Measurements from ENCODE around the gene SEC14L6.
A peak's percentile ranks its signal among the peaks of the same experiment; 100 is the strongest.

The SEC14L6 gene

GRCh38 chr22:30491381-30491780, 55.2 kb downstream of the SEC14L6 start:
- no peak for DNase-seq

GRCh38 chr22:30490399-30490798, 56.1 kb downstream of the SEC14L6 start:
- DNase-seq = no peak

DNA sequence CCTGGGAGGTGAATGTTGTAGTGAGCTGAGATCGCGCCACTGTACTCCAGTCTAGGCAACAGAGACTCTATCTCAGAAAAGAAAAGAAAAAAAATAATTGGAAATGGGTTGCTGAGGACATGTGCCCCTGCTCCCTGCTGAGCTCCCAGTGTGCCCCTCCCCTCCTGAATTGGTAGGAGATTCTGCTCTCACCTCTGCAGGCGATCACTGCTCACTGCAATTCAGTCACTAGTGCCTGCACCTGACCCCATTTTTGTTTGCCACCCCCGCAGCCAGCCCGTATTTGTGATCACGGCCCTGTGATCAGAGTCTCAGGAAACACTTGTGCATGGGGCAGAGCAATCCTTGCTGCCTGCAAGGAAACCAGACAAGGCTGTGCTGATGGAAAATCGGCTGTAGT, 58.4 kb downstream of the SEC14L6 start:
- DNase-seq = no peak

GRCh38 chr22:30486661-30487115, 59.9 kb downstream of the SEC14L6 start:
- no peak for DNase-seq

DNA sequence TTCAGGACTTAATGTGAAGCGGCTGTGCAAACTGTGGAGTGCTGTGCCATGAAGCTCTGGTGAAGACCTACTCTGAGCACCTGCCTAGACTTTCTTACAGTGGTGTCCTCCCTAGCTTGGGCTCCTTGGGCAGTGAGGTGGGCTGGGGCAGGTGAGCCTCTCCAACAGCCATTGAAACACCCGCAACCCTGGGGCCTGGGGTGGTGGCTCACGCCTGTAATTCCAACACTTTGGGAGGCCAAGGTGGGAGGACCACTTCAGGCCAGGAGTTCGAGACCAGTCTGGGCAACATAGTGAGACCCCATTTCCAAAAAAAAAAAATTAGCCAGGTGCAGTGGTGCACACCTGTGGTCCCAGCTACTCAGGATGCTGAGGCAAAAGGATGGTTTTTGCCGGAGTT, 60.4 kb downstream of the SEC14L6 start:
- no peak for DNase-seq

GRCh38 chr22:30485362-30485988, 61.1 kb downstream of the SEC14L6 start:
- DNase-seq = peak; percentile 87

DNA sequence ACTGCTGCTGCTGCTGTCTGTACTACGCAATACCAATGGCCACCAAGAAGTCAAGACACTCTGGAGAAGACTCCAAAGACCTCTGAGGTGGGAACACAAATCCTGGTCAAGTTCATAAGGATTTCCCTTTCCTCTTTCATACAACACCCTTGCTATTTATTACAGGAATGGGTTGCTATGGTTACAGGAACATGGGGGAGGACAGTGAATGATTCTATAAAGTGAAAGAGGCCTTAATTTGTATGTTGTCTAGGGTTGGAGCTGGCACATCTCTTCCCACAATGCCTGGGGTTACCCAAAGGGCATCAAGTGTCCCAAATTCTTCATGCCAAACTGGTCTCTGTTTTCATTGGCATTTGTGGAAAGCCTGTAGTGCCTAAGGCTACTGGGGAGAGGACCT, 63.4 kb downstream of the SEC14L6 start:
- no peak for DNase-seq

- no peak for DNase-seq
These were observed 64.8 kb downstream of the SEC14L6 start for GRCh38 chr22:30481711-30482110.

DNA sequence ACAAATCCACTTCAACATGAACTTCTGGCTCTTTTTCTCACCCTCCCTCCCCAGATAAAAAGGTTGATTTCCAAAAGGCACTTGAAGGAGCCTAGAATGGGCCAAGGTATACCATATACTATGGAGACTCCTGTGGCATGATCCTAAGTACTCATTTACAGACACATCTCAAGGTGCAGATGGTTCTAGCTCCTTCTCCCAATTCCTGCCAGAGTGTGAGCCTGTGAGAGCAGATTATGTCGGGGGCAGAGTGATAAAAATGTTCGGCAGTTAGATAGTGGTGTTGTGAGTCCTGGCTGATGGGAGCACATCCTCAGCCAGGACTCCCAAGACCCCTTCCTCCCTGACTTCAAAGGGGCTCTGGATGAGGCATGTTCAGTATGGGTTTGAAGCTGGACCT, 66.6 kb downstream of the SEC14L6 start:
- DNase-seq = no peak

DNA sequence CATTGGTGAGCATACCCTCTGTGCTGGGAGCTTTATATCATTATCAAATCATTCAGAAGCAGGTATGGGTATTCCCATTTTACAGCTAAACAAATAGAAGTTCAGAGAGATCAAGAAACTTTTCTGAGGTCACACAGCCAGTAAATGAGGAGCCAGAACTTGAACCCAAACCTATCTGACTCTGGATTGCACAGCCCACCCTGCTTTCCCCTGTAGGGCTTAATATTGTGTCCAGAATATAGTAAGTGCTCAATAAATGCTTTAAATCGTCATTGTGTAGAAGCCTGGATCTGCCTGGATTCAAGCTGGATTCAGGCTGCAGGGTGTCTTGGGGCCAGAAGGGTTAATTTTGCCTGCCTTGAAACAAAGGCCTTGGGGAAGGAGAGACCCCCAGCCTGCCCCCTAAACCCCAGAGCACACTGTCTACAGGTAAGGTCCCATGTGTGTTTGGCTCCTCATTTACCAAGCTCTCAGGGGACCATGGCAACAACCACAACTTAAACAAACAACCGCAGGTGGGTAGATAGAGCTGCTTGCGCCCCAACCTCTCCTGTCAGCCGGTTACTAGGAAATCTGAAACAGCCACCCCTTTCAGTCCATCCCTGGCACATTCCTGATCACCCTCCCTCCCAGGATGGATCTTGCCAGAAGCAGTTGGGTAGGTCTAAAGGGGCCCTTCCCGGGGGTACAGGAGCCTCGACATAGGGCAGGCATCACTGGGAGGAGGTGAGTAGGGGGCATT, 71.7 kb downstream of the SEC14L6 start:
- DNase-seq = no peak

DNA sequence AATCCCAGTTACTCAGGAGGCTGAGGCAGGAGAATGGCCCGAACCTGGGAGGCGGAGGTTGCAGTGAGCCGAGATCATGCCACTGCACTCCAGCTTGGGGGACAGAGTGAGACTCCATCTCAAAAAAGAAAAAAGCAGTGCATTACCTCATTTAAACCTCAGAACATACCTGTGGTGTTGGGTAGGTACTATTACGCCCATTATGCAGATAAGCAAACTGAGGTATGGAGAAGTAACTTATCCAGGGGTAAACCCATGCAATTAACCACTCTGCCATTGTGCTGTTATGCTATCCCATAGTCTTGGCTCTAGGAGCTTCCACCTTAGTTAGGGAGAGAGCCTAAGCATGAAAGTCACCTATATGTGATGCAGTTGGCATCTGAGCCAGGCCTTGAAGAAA, 72.4 kb downstream of the SEC14L6 start:
- DNase-seq = no peak

DNA sequence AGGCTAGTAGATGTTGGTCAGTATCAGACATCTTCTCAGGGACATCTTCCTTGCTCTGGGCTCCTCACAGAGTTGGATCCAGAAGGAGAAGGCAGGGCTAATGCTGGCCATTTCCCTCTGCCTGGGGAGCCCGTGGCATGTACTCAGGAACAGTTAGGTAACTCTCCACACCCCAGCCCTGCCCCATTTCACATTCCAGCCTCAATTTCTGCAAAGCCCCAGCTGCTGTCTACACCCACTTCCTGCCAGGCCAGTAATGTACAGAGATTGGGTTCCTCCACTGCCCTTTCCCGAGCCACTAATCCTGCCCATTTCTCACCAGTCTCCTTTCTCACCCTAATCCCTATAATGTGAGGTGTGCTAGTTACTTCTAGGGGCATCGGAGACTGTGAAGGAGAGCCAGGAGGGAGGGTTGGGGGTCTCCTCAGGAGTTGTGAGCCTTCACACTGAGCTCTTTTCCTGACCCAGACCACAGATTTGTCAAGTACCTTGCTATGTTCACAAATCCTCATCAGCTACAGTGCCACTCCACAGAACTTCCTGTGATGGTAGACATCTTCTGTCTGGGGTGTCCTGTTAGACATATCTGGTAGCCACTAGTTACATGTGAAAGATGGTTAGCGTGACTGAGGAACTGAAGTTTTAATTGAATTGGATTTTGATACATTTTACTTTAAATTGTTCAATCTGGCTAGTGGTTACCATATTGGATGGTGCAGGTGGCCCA, 73.4 kb downstream of the SEC14L6 start:
- no peak for DNase-seq

All from stimulated activated CD8-positive, alpha-beta memory T cell treated with anti-CD3 and anti-CD28 coated beads, Interleukin-4, amount 100 ng/mL, for 48 hours (primary cell).